T follicular helper cell (primary cell): ENCODE data around the gene GLRX3.

ENCODE experiments used
- DNase-seq: peaks from one replicate; pipeline ENCODE4 v3.0.0-alpha.2; 2020; ENCODE audit warnings: low read depth

GLRX3 gene

GRCh38 chr10:130208807-130209206, 72.6 kb downstream of the GLRX3 start:
- DNase-seq = no peak

GRCh38 chr10:130212746-130213145, 76.6 kb downstream of the GLRX3 start:
- no peak for DNase-seq

- DNase-seq = no peak
These were observed 77.3 kb downstream of the GLRX3 start for GRCh38 chr10:130213286-130214080.

- no peak for DNase-seq
These were observed 78.2 kb downstream of the GLRX3 start for GRCh38 chr10:130214431-130214830.

GRCh38 chr10:130215151-130215930, 79.2 kb downstream of the GLRX3 start:
- no peak for DNase-seq

GRCh38 chr10:130215931-130216231, 79.7 kb downstream of the GLRX3 start:
- DNase-seq = no peak

GRCh38 chr10:130218181-130218641, 82.0 kb downstream of the GLRX3 start:
- no peak for DNase-seq

- no peak for DNase-seq
These were observed 82.7 kb downstream of the GLRX3 start for GRCh38 chr10:130218936-130219335.

- DNase-seq = no peak
These were observed 84.3 kb downstream of the GLRX3 start for GRCh38 chr10:130220251-130221185.

- DNase-seq = no peak
These were observed 85.5 kb downstream of the GLRX3 start for GRCh38 chr10:130221456-130222375.

- no peak for DNase-seq
These were observed 86.2 kb downstream of the GLRX3 start for GRCh38 chr10:130222381-130222780.

GRCh38 chr10:130224228-130224627, 88.0 kb downstream of the GLRX3 start:
- no peak for DNase-seq

- no peak for DNase-seq
These were observed 89.8 kb downstream of the GLRX3 start for GRCh38 chr10:130226012-130226411.

- no peak for DNase-seq
These were observed 91.7 kb downstream of the GLRX3 start for GRCh38 chr10:130227883-130228282.
